SKM-1 treated with dmso at 0.1 percent for 144 hours (cell line): ENCODE measurements around the gene PTPRD.

Experiments used
- DNase-seq: peaks from one replicate; lab custom pipeline; 2025; ENCODE audit not compliant: unreplicated experiment; lab: John Stamatoyannopoulos, UW

Gene PTPRD

DNA sequence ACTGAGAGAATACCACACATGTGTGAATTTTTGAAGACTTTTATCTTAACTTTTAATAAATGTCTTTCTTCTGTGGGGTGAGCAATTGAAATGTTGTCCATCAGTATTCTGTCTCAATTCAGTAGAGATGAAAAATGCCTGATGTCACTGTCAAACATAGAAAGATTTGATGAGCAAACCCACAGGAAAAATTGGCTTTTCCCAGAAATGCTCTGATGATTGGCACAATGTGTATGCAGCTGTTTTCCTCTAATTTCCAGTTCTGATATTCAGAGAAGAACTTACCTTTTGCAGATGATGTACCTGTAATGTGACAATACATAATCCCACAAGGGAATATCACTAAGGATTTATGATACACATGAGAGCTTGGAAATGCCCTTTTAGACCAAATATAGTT, 340.0 kb downstream of the PTPRD start:
- DNase-seq: no peak

- peak; percentile 46 for DNase-seq
Measured at GRCh38 chr9:10268531-10269485, 344.0 kb downstream of the PTPRD start.

GRCh38 chr9:10265153-10265631, 347.6 kb downstream of the PTPRD start:
- DNase-seq: no peak

- no peak for DNase-seq
Measured at GRCh38 chr9:10260501-10260900, 352.3 kb downstream of the PTPRD start.

DNA sequence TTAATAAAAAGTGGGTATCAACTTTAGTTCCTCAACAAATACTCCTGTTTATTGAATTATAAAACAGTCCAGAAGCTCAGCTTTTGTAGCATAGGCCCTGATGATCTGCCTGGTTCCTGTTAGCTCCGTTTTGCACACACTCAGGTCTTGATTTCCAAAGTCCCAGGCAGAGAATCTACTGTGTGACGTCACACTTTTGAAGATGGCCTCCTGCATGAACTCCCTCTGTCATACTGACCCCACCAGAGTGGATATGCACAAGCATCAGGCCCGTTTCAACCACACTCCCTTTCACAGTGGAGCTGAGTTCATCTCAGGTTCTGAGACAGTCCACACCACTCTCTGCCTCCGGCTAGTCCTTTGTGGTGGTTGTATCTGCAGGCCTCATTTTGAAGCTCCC, 353.1 kb downstream of the PTPRD start:
- DNase-seq: no peak

DNA sequence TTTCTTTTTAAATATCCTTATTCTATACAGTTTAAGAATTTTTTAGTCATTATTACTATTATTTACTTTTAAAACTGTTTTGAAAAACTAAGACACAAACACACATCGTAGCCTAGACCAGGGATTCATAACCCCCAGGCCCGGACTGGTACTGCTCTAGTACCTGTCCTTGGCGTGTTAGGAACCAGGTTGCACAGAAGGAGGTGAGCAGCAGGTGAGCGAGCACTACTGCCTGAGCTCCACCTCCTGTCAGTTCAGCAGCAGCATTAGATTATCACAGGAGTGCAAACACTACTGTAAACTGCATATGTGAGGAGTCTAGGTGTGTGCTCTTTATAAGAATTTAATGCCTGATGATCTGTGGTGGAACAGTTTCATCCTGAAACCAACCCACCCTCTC, 357.0 kb downstream of the PTPRD start:
- DNase-seq: no peak

DNA sequence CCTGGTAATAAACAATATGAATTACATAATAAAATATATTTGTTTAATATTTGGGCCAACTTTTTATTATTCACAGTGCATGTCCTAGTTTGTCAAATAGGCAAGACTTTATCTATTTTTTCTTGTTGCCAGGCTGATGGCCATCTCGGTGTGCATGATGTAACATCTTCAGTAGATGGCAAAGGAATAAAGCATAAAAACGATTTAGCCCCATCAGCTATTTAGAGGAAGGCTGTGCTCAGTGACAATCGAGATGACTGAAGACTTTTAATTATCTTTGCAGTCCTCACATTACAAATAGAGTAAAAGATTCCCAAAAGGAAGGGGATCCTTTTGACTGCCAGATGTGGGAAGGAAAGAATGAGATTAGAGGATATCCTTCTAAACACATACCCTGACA, 358.5 kb downstream of the PTPRD start:
- no peak for DNase-seq

GRCh38 chr9:10253341-10253740, 359.5 kb downstream of the PTPRD start:
- no peak for DNase-seq

DNA sequence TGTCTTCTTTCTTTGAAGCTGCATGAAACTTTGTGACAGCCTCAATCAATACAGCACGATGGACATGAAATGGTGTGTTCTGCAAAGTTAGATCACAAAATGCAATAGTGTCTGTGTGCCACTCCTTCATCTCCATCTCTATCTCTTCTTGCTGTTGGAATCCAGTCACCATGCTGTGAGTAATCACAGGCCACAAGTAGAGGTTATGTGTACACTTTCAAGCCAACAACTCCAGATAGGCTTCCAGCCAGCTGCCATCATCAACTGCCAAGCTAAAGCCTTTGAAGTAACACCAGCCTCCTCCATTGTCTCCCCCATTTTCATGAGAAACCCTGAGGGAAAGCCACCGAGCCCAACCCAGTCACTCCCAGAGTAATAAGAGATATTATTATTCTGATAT, 360.6 kb downstream of the PTPRD start:
- no peak for DNase-seq

DNA sequence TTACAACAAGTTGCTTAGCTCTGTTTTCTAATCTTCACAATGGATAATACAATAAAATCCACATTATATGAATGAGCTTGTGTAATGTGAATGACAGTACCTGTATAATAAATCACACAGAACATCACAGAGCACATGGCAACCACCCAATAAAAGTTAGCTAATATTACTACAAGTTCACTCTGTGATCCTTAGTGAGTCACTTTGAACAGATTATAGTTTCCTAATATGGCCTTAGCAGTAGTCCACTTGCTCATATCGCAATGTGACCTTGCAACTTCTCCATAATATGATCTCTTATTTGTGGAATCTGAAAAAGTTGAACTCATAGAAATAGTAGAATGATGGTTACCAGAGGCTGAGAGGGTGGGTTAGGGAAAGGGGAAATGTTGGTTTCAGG, 361.3 kb downstream of the PTPRD start:
- DNase-seq: no peak

DNA sequence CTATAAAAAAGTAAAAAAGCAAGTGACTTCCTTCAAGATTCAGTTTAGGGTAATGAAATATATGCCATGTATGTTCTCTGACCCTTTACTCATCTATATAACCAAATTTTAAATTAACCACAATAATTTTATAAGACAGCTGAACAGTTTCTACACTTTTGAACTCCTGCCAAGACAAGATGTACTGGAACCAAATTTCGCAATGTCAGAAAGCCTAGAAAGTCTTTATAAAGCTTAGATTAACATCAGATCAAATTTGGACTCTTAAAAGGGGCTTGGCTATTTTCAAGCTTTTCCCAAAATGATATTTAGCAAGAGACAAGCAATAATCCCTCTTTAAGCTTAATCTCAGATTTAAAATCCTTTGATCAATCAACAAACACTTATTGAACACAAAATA, 362.6 kb downstream of the PTPRD start:
- DNase-seq: no peak

DNA sequence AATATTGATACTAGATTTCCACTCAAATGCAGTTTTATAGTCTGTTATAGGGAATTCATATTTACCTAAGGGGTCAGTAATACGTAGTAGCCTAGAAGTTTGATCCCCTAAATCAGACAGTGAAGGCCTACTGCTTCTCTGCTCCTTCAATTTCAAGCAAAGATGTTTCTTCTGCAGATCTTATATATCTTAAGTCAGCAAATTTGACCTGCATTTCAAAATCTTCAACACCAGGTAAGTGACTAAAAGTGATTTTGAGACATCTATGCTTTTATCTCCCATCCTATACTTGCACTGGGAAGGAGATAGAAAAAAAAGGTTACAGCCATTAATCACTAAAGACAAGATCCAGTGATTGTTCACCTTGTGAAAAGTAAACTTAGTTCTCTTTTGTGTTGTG, 363.9 kb downstream of the PTPRD start:
- DNase-seq: no peak

DNA sequence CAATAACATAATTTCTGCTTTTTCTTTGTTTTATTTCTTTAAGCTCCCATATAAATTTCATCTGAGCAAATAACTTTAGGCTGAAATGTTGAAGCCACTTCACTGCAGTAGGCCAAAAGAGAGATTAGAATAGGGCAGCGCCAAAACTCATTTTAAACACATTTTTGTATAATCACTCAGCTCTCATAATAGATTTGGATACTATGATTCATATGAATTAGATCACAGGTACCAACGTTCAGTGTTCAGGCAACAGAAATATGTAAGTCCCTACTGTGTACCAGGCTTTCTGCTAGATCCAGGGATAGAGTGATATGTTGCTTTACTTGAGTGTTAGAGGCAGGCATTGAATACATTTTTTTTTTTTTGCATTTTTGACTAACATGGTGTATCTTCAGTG, 370.5 kb downstream of the PTPRD start:
- DNase-seq: no peak

- DNase-seq: no peak
Measured at GRCh38 chr9:10238087-10238486, 374.7 kb downstream of the PTPRD start.

DNA sequence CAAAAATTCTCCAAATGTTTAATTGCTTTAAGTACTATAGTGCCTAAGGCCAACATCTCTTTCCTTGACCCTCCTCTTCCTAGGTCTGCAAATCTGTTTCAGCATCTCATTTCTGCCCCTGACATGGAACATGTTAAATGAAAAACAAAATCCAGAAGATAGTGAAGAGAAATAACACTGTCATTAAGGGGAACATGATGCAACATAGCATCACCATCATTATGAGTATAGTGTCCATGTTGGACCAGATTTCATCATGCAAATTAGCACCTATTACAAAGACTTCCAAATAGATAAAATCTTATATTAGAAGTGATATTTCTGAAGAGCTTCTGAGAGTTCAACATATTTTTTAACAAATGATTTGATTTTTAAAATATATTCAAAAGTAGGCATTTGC, 375.2 kb downstream of the PTPRD start:
- no peak for DNase-seq

DNA sequence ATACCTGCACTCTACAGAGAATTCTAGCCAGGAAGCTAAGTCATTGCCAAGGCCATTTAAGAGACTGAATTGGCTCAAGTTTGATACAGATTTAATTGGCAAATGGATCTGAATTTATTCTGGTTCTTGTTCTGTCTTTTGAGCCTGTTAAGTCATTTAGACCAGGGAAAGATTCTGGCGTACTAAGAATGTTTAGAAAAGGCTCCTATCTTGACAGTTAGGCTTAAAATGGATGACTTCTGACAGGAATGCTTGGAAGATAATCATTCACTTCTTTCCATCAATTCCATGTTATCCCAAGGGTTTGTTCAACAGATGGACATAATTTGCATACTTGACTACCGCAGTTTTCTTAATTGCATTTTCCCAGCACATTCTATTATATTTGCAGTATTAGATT, 376.6 kb downstream of the PTPRD start:
- DNase-seq: no peak

DNA sequence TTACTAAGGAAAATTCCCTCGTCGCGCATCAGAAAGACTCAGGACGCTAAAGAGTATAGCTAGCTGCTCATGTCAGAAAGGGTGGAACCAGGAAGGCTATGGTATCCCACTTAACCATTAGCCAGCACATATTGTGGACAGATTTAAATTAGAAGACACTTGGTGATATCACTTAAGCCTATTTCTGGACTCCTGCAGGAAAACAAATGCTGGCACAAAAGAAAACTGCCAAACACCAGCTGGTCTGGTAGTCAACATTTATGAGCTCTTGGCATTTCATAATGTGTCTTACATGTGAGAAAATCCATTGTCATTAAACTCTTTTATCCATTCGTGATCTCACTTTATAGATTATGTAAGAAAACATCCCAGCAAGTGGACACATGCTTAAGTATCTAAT, 377.4 kb downstream of the PTPRD start:
- DNase-seq: no peak

DNA sequence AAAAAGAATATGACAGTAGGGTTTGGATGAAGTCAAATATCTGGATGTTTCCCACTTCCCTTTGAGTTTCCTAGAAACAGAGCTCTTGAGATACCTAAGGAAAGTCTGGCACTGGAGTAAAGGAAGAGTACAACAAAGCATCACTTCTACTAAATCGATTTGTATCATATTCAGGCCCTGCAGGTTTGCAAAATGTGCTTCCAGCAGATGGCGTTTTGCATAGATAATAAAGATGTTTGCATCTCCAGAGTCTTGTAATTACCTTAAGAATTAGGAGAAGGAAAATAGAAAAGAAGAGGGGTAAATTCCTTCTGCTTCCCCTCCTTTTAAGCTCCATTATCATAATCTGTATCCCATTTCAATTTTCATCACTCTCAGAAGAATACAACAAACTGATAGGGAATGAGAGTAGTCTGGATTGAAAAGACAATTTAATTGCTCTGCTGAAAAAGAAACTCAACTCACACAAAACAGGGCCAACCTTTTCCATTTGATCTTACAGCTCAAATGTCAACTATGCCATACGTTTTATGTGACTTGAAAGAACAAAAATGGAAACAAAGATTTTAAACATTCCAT, 380.4 kb downstream of the PTPRD start:
- no peak for DNase-seq

GRCh38 chr9:10230512-10230911, 382.3 kb downstream of the PTPRD start:
- no peak for DNase-seq

DNA sequence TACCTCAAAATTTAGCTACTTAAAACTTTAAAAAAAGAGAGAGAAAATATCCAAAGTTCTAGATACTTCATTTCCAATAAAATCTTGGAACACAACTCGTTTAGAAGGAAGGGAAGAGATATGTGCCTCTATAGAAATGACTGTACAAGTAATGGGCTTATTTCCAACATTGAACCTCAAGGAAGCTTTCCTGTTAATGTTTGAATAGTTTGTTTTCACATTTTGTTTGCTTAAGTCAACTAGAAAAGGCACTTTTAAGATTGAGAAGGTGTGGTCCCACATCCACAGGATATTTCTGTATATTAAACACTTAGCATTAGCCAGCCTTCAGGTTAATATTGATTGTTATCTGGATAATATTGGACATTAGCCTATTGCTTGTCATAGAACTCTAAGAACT, 384.7 kb downstream of the PTPRD start:
- DNase-seq: no peak

DNA sequence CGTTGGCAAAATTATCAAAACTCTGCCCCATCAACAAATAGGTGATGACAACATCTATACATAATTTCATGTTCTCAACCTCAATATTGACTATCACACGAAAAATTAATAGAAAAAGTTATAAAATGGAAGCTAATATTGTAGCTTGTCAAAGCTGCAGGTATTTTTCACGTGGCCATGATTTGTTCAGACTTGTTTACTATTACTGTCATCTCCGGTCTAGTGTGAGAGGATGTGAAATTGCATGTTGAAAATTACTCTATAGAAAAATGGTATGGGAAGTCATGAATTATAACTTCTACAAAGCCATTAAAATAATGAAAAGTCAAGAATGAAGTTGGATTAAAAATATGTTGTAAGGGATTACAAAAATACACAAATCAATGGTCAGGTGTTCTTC, 385.8 kb downstream of the PTPRD start:
- no peak for DNase-seq

DNA sequence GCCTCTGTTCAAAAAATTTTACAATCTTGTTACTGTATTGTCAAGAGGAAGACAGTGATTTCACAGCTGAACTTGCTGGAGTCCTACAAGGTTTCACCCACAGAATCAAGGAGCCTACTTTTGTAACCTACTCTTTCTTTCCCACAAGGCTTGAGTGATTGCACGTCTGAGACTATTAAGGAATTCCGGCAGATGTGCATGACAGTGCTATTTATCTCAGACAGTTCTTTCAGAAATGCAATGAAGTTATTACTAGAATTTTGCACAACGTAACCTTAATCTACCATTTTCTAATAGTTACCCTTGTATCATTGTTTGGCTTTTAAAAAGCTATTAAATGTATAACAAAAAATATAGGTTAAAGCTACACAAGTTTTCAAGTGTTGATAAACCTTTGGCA, 400.1 kb downstream of the PTPRD start:
- DNase-seq: no peak

- no peak for DNase-seq
Measured at GRCh38 chr9:10208691-10209069, 404.1 kb downstream of the PTPRD start.
